ENCODE data around the gene ZNF516. TPM values are rescaled to one million over a fixed set of nuclear protein-coding genes. Genes with fewer than 3 reads are reported as not detected.

ZNF516 gene
- total RNA-seq, 1 experiment from 2014 or later: 28.3 TPM

- no peaks in the 10 kb centered on the region for H3K9me3 Mint-ChIP-seq (ENCODE audit: unreplicated experiment)
- TF ChIP-seq CTCF (IDR thresholded peaks at IDR 0.05; ENCODE audit: unreplicated experiment): no peak
- H3K36me3 Mint-ChIP-seq (ENCODE audit: insufficient read depth, unreplicated experiment): peaks cover 45% of the 10 kb centered on the region
- DNase-seq (ENCODE audit: unreplicated experiment): no peak
- no peaks in the 10 kb centered on the region for H3K27me3 Mint-ChIP-seq (ENCODE audit: insufficient read depth, unreplicated experiment)
- intact Hi-C loops (cut with micrococcal nuclease): no loop called here
- no peak overlapping the region for H3K27ac Mint-ChIP-seq (ENCODE audit: low read depth, unreplicated experiment)
- ChIA-PET POLR2A (interaction anchor here (0.5 kb wide), 1 partner anchor 13 kb away, joined by 3 read pairs; no protein-coding TSS in a partner anchor), CTCF (interaction anchor here (1.1 to 1.3 kb wide), 2 partner anchors 17 to 272 kb away, joined by 3 read pairs; no protein-coding TSS in a partner anchor)
- H3K4me3 Mint-ChIP-seq (ENCODE audit: unreplicated experiment): no peak overlapping the region
- BruUV-seq (replicated peaks): no TSS peak
- H3K4me1 Mint-ChIP-seq (ENCODE audit: insufficient read depth, unreplicated experiment): no peaks in the 10 kb centered on the region
These were observed 58.0 kb downstream of the ZNF516 start for GRCh38 chr18:76437011-76437410.

GRCh38 chr18:76436342-76436741 lies 58.7 kb downstream of the ZNF516 start:
- ChIA-PET CTCF (interaction anchor here (1.3 kb wide), 1 partner anchor 17 kb away, joined by 3 read pairs; no protein-coding TSS in a partner anchor), POLR2A (no interaction called here)
- peaks cover 40% of the 10 kb centered on the region for H3K36me3 Mint-ChIP-seq (ENCODE audit: insufficient read depth, unreplicated experiment)
- no peak for DNase-seq (ENCODE audit: unreplicated experiment)
- intact Hi-C loops (cut with micrococcal nuclease): no loop called here
- no TSS peak for BruUV-seq (replicated peaks)
- TF ChIP-seq CTCF (IDR thresholded peaks at IDR 0.05; ENCODE audit: unreplicated experiment): no peak
- H3K4me1 Mint-ChIP-seq (ENCODE audit: insufficient read depth, unreplicated experiment): peaks cover 5% of the 10 kb centered on the region
- H3K9me3 Mint-ChIP-seq (ENCODE audit: unreplicated experiment): no peaks in the 10 kb centered on the region
- no peak overlapping the region for H3K27ac Mint-ChIP-seq (ENCODE audit: low read depth, unreplicated experiment)
- H3K4me3 Mint-ChIP-seq (ENCODE audit: unreplicated experiment): no peak overlapping the region
- no peaks in the 10 kb centered on the region for H3K27me3 Mint-ChIP-seq (ENCODE audit: insufficient read depth, unreplicated experiment)

- intact Hi-C loops (cut with micrococcal nuclease): no loop called here
- no TSS peak for BruUV-seq (replicated peaks)
- Mint-ChIP-seq H3K27ac (ENCODE audit: low read depth, unreplicated experiment) (no peak overlapping the region), H3K36me3 (ENCODE audit: insufficient read depth, unreplicated experiment) (peaks cover 45% of the 10 kb centered on the region), H3K27me3 (ENCODE audit: insufficient read depth, unreplicated experiment) (no peaks in the 10 kb centered on the region), H3K4me1 (ENCODE audit: insufficient read depth, unreplicated experiment) (peaks cover 11% of the 10 kb centered on the region), H3K4me3 (ENCODE audit: unreplicated experiment) (no peak overlapping the region), H3K9me3 (ENCODE audit: unreplicated experiment) (no peaks in the 10 kb centered on the region)
- no peak for DNase-seq (ENCODE audit: unreplicated experiment)
- ChIA-PET CTCF (interaction anchor here (1.3 kb wide), 1 partner anchor 18 kb away, joined by 3 read pairs; no protein-coding TSS in a partner anchor), POLR2A (no interaction called here)
- no peak for TF ChIP-seq CTCF (IDR thresholded peaks at IDR 0.05; ENCODE audit: unreplicated experiment)
These were observed 59.6 kb downstream of the ZNF516 start for GRCh38 chr18:76435316-76435989.

- H3K36me3 Mint-ChIP-seq (ENCODE audit: insufficient read depth, unreplicated experiment): peaks cover 39% of the 10 kb centered on the region
- BruUV-seq (replicated peaks): no TSS peak
- CTCF ChIA-PET: no interaction called here
- H3K27me3 Mint-ChIP-seq (ENCODE audit: insufficient read depth, unreplicated experiment): no peaks in the 10 kb centered on the region
- peaks cover 11% of the 10 kb centered on the region for H3K4me1 Mint-ChIP-seq (ENCODE audit: insufficient read depth, unreplicated experiment)
- POLR2A ChIA-PET: no interaction called here
- no peak for DNase-seq (ENCODE audit: unreplicated experiment)
- intact Hi-C loops (cut with micrococcal nuclease): no loop called here
- H3K27ac Mint-ChIP-seq (ENCODE audit: low read depth, unreplicated experiment): no peak overlapping the region
- H3K4me3 Mint-ChIP-seq (ENCODE audit: unreplicated experiment): no peak overlapping the region
- no peak for TF ChIP-seq CTCF (IDR thresholded peaks at IDR 0.05; ENCODE audit: unreplicated experiment)
- no peaks in the 10 kb centered on the region for H3K9me3 Mint-ChIP-seq (ENCODE audit: unreplicated experiment)
These were observed 60.6 kb downstream of the ZNF516 start for GRCh38 chr18:76434452-76434851.
